SU-DHL-6 (cell line): ENCODE data around the gene ZNF385D.

Experiments
- CTCF ChIP-seq: fragments of 200-600 bp; sonication (generic); IDR thresholded peaks from one replicate; pipeline ENCODE4 v1.5.1; 2017; ENCODE audit warnings: antibody characterized with exemption, mild to moderate bottlenecking, low read length, moderate library complexity; ENCODE audit not compliant: insufficient read depth, poor library complexity, severe bottlenecking
- EZH2phosphoT487 ChIP-seq: fragments of 200-600 bp; sonication (generic), shearing (Covaris generic); conservative IDR thresholded peaks from 2 replicates; pipeline ENCODE4 v1.6.1; 2018; ENCODE audit warnings: mild to moderate bottlenecking, antibody characterized with exemption, low read length, moderate library complexity, mixed read lengths

- TF ChIP-seq CTCF (no peak), EZH2phosphoT487 (no peak)
Measured at GRCh38 chr3:21481991-21482390, 269.0 kb downstream of the ZNF385D start.
